PC-9 (cell line): Measurements from ENCODE around the gene P2RX6.

Source experiments
- CTCF ChIP-seq: fragments of 200-600 bp; sonication (generic); conservative IDR thresholded peaks from 2 replicates; pipeline ENCODE4 v1.6.1; 2017; ENCODE audit warnings: mixed run types, antibody characterized with exemption, mild to moderate bottlenecking, moderate library complexity
- EZH2 ChIP-seq: fragments of 200-600 bp; sonication (generic); IDR thresholded peaks from 2 replicates; pipeline ENCODE4 v1.8.0; 2017; ENCODE audit warnings: antibody characterized with exemption, low read depth

DNA sequence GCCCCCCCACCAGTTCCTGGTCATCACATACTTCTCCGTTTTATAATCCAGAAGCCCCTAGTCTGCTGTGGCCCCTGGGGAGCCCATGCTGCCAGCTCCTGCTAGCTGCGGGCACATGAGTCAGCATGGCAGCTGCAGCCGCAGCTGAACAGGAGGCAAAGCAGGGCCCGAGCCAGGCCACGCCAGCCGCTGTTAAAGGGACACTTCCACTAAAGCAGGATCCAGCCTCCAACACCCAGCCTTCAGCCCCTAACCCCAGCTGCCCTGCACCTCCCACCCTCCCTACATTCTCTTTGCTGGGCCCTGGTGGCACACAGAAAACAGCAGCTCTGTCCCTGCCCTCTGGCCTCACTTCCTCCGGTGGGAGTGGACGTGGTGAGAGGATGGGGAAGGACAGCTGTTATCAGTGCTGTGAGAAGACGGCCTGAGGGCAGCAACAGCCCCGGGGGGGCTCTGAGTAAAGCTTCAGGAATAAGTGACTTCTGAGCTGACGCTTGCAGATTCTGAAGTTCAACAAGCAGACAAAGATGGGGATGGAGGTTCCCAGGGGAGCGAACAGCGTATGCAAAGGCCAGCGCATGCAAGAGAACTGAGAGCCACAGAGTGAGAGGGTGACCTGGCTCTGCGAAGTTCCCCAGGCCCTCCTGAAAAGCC, 30.1 kb downstream of the P2RX6 start:
- TF ChIP-seq CTCF, result no peak
- no peak for TF ChIP-seq EZH2
